ENCODE measurements around the gene KLHL3. TPM values are rescaled to one million over a fixed set of nuclear protein-coding genes. Genes with fewer than 3 reads are reported as not detected.

The KLHL3 gene
- total RNA-seq, 4 donors from 2014 or later: 22.5 to 35.7 (median 27.5) TPM

- 85 to 91% methylated on average over 4 of the region's 4 CpGs for WGBS, 2 donors
- Histone ChIP-seq H3K36me3 (peaks cover 0 to 48% (median 0%) of the 10 kb centered on the region in 3 donors), H3K9me3 (peaks cover 0 to 25% (median 1%) of the 10 kb centered on the region in 4 donors), H3K27me3 (no peaks in the 10 kb centered on the region), H3K4me1 (no peaks in the 10 kb centered on the region), H3K27ac (no peak overlapping the region), H3K4me3 (no peak overlapping the region)
- no peak for DNase-seq (ENCODE audit: low spot score in 2 of 2)
- TF ChIP-seq POLR2A (IDR thresholded peaks at IDR 0.05): no peak
- TF ChIP-seq CTCF (IDR thresholded peaks at IDR 0.05): no peak
- TF ChIP-seq EP300 (IDR thresholded peaks at IDR 0.05): no peak
Measured at GRCh38 chr5:137642091-137642490, 93.8 kb downstream of the KLHL3 start.

- no peaks in the 10 kb centered on the region for H3K4me1 ChIP-seq
- H3K9me3 ChIP-seq: peaks cover 0 to 23% (median 1%) of the 10 kb centered on the region in 4 donors
- DNase-seq (ENCODE audit: low spot score in 2 of 2): no peak
- no peaks in the 10 kb centered on the region for H3K27me3 ChIP-seq
- TF ChIP-seq POLR2A (IDR thresholded peaks at IDR 0.05) (no peak), EP300 (IDR thresholded peaks at IDR 0.05) (no peak), CTCF (IDR thresholded peaks at IDR 0.05) (no peak)
- H3K36me3 ChIP-seq: peaks cover 0 to 40% (median 0%) of the 10 kb centered on the region in 3 donors
- H3K27ac ChIP-seq: no peak overlapping the region
- no peak overlapping the region for H3K4me3 ChIP-seq
- WGBS, 2 donors: 85 to 90% methylated on average over 1 of the region's 1 CpG
Measured at GRCh38 chr5:137641148-137641547, 94.7 kb downstream of the KLHL3 start.

- Histone ChIP-seq H3K27ac (no peak overlapping the region), H3K36me3 (peaks cover 0 to 32% (median 0%) of the 10 kb centered on the region in 3 donors), H3K4me1 (peaks cover 0 to 5% (median 0%) of the 10 kb centered on the region in 4 donors), H3K27me3 (no peaks in the 10 kb centered on the region), H3K4me3 (no peak overlapping the region), H3K9me3 (peaks cover 0 to 8% (median 0%) of the 10 kb centered on the region in 4 donors)
- DNase-seq (ENCODE audit: low spot score in 2 of 2): no peak
- TF ChIP-seq CTCF (IDR thresholded peaks at IDR 0.05) (no peak), POLR2A (IDR thresholded peaks at IDR 0.05) (no peak), EP300 (IDR thresholded peaks at IDR 0.05) (no peak)
- WGBS, 2 donors: 76 to 83% methylated on average over 11 of the region's 11 CpGs
Measured at GRCh38 chr5:137639645-137640044, 96.2 kb downstream of the KLHL3 start.

- no peaks in the 10 kb centered on the region for H3K27me3 ChIP-seq
- H3K36me3 ChIP-seq: peaks cover 0 to 32% (median 0%) of the 10 kb centered on the region in 3 donors
- no peak for TF ChIP-seq CTCF (IDR thresholded peaks at IDR 0.05)
- no peak for TF ChIP-seq POLR2A (IDR thresholded peaks at IDR 0.05)
- TF ChIP-seq EP300 (IDR thresholded peaks at IDR 0.05): no peak
- 96 to 97% methylated on average over 13 of the region's 13 CpGs for WGBS, 2 donors
- H3K4me3 ChIP-seq: no peak overlapping the region
- no peak for DNase-seq (ENCODE audit: low spot score in 2 of 2)
- peaks cover 0 to 5% (median 0%) of the 10 kb centered on the region in 4 donors for H3K4me1 ChIP-seq
- H3K27ac ChIP-seq: no peak overlapping the region
- H3K9me3 ChIP-seq: peaks cover 0 to 7% (median 0%) of the 10 kb centered on the region in 4 donors
Measured at GRCh38 chr5:137638841-137639240, 97.0 kb downstream of the KLHL3 start.

- Histone ChIP-seq H3K36me3 (peaks cover 0 to 32% (median 0%) of the 10 kb centered on the region in 3 donors), H3K27me3 (no peaks in the 10 kb centered on the region), H3K4me1 (peaks cover 0 to 5% (median 0%) of the 10 kb centered on the region in 4 donors), H3K4me3 (no peak overlapping the region), H3K27ac (no peak overlapping the region), H3K9me3 (peaks cover 0 to 9% (median 0%) of the 10 kb centered on the region in 4 donors)
- no peak for DNase-seq (ENCODE audit: low spot score in 2 of 2)
- TF ChIP-seq POLR2A (IDR thresholded peaks at IDR 0.05) (no peak), CTCF (IDR thresholded peaks at IDR 0.05) (no peak), EP300 (IDR thresholded peaks at IDR 0.05) (no peak)
- WGBS, 2 donors: 95 to 97% methylated on average over 15 of the region's 15 CpGs
Measured at GRCh38 chr5:137636830-137637714, 98.8 kb downstream of the KLHL3 start.
